NCI-H345 (cell line): Measurements from ENCODE around the gene JMJD7.

Source experiments
- DNase-seq: peaks from one replicate; lab custom pipeline; 2025; lab: John Stamatoyannopoulos, UW

JMJD7 gene

GRCh38 chr15:41847206-41847605 lies 19.3 kb downstream of the JMJD7 start:
- DNase-seq = no peak

DNA sequence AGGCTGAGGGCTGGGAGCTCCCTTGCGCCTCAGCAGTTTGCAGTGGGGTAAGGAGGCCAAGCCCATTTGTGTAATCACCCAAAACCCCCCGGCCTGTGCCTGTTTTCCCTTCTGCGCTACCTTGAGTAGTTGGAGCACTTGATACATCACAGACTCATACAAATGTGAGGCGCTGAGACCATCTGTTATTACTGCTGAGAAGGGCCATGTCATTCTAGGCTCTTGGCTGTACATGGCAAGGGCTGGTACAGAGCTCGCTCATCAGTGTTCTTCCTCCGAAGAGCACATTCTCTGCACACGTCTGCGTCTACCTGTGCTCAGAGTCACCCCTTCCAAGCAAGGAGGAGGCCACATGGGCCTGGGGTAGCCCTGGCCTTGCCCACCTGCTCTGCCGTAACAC lies 20.1 kb downstream of the JMJD7 start:
- DNase-seq = no peak

DNA sequence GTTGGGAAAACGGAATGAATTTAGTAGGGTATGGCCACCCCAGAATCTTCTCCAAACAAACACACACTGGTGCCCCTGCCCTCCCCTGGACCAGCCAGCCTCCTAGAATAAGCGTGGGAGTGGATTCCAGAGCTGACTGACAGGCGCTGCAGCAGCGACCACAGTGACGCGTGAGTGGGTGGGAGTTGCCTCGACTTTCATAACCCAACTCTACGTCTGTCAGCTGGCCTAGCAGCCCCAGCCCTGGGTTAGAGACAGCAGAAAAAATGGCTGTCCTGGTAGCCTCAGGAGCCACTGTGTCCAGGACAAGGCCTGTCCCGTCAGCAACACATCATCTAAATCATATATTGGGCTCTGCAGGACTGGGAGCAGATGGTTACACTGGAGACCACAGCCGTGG lies 20.7 kb downstream of the JMJD7 start:
- no peak for DNase-seq

GRCh38 chr15:41849204-41849603 lies 21.3 kb downstream of the JMJD7 start:
- DNase-seq = no peak

- DNase-seq = no peak
These were observed 22.0 kb downstream of the JMJD7 start for GRCh38 chr15:41849861-41850260.

- DNase-seq = no peak
These were observed 22.7 kb downstream of the JMJD7 start for GRCh38 chr15:41850482-41851166.

DNA sequence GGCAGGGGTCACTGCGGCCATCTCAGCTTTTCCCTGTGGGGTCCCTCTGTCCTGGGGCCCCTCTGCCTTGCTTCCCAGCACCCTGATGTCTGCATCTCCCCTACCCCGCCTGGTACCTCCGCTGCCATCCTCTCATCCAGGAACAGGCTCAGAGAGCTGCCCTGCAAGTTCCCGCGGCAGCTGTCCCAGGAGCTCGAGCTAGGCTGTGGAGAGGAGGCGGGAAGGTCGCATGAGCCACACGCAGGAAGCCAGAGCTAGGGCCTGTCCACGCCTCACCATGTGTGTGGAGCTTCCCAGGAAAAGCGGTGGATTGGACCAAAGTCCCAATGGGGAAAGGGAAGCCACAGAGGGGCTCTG lies 23.3 kb downstream of the JMJD7 start:
- no peak for DNase-seq

GRCh38 chr15:41851755-41852370 lies 24.0 kb downstream of the JMJD7 start:
- DNase-seq = no peak

GRCh38 chr15:41852736-41853590 lies 25.1 kb downstream of the JMJD7 start:
- DNase-seq = peak; percentile 10

- DNase-seq = no peak
These were observed 25.9 kb downstream of the JMJD7 start for GRCh38 chr15:41853831-41854230.

DNA sequence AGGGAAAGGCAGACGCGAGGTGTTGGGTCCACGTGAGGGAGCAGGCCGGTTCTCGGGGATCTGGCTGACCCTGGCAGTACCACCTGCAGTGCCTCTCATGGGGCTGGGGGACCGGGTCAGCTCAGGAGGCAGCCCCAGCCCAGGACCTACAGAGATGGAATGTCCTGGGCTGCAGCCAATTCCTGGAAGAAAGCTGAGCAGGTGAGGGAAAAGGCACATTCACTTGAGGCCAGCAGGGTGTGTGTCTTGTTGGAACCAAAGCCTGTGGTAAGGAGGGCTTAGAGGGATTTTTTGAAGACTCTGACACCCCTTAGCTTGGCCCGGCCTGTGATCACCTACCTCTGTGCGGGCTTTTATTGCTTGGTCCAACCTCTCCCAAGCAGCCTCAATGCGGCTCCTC lies 26.6 kb downstream of the JMJD7 start:
- no peak for DNase-seq

DNA sequence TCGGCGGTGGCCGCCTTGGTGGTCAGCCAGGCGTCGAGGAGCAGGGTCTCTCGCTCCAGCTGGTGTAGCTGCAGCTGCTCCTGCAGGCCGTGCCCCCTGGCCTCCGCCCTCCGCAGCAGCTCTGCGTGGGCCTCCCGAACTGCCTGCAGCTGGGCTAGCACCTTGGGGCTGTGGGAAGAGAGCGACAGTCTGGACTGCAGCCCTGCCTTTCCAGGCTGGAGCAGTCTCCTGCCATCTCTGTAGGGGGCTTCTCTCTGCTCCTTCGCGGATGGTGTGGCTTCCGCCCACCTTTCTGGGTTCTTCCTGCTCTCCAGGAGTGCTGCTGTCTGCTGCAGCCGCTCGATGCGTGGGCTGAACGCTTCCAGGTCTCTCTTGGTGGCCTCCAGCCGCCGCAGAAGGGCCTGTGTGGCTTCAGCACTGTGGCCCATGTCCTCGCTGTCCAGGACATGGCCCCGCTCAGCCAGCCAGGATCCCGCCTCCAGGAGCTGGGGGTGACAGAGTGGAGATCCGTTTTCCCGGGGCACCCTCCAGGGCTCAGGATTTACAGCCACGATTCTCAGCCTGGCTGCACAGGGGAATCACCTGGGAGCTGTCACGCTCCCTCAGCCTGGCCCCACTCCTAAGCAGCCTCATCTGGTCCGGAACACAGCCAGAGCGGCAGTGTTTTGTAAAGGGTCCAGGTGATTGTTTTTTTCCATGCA lies 27.5 kb downstream of the JMJD7 start:
- no peak for DNase-seq

GRCh38 chr15:41856262-41856661 lies 28.4 kb downstream of the JMJD7 start:
- DNase-seq = no peak

DNA sequence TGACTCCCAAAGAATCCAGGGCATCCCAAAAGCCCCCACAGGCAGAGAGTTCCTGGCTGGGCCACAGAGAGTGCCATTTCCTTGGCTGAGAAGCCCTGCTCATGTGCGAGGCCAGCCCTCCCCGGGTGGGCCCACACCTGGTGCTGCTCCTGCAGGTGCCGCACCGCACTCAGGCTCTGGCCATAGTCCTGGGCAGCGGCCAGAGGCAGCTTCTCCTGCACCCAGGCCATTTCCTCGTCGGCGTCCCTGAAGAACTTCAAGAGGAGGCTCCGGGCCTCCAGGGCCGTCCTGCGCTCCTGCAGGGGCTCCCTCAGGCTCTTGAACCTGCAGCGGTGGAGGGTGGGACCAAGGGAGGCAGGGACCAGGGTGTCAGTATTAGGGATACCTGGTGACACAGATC lies 28.8 kb downstream of the JMJD7 start:
- DNase-seq = no peak

DNA sequence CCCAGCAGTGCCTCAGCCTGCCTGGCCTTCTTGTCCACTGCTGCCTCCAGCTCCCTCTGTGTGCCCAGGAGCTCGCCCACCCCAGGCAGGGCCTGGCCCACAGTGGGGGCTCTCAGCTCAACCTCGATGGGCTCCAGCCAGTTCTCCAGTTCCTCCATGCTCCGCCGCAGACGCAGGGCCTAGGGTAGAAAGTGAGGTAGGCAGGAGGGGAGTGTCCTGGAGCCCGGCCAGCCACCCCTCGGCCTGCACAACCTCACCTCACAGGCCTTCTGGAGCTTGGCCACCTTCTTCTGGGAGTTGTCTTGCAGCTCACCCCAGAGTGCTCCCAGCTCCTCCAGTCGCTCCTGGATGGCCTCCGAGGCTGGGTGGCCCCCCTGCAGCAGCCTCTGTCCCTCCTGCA lies 29.4 kb downstream of the JMJD7 start:
- DNase-seq = no peak

GRCh38 chr15:41858756-41859155 lies 30.9 kb downstream of the JMJD7 start:
- DNase-seq = no peak

DNA sequence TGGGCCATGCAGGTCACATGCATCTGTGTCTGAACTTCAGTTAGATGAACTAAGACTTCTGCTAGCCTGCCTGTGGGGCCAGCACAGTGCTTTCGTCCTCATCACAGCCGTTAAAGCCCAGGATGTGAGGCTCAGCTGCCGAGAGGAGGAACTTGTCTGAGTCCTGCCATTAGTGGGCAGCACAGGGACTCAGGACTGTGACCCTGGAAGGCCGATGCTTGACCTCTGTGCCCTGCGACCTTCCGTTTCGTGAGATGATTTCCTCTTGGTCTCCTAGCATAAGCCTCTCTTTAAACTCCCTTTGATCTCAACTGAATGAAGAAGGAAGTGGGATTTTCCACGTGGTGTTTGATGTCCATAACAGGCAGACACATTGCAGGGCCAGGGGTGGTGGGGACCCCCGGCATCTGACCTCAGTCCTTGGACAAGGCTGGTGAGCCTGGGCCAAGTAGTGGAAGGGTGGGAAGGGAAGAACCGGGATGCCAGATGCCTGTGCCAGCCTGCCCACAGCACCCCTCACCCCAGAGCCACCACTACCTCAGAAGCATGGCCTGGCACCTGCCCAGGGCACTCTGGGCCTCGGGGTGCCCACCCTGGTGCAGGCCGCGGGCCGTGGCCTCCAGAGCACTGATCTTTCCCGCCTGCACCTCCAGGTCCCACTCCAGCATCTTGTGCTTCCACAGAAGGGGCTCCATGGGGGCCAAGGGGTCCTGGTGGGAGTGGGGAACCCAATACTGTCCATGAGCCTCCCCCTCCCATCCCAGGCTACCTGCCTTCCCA lies 32.3 kb downstream of the JMJD7 start:
- DNase-seq = no peak

DNA sequence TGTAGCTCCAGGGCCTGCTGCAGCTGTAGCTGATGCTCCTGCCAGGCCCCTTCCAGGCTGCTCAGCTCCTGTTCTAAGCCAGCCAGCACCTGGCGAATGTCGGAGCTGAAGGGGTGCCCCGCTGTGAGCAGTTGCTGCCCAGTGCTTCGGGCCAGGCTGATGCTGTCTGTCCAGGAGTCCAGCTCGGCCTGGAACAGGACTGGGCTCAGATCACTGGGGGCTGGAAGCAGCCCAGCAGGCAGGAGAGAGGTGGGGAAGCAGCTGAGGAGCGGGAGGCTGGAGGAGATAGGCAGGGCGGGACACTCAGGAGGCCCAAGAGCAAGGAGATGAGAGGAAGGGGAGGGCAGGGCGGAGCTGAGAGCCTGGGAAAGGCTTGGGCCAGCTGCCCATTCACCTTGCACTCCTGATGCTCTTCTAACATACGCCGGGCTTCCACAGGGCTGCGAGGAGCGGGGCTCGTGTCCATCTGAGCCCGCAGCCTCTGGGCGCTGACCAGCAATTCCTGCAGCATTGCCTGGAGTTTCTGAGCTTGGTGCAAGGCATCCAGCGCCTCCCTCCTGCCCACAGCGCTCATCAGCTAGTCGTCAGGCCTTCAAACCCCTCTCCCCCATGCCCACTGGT lies 34.0 kb downstream of the JMJD7 start:
- peak; percentile 10 for DNase-seq

DNA sequence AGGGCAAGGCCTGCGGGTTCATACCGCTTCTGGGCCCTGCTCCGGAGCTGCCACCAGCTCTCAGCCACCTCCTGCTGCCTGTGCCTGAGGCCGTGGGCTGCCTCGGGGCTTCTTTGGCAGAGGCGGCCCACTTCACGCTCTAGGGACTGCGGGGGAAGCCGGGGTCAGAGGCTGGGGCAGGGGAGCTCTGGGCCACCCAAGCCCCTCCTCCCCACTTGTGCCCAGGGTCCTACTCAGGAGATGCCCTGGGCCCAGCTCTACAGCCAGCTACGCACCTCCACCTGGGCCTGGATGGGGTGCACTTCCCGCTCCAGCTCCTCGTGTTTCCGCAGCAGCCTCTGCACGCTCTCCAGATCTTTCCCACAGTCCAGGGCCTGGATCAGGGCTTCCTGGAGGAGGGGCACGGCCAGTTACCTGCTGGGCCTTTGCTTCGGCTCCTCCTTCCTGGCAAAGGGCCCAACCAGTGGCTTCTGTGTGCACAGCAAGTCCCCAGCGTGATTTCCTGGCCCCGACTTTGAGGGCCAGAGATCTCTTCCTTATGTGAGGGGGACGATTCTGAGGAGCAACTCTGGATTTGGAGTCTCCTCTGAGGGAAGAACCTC lies 34.7 kb downstream of the JMJD7 start:
- peak; percentile 17 for DNase-seq

GRCh38 chr15:41865490-41866055 lies 37.7 kb downstream of the JMJD7 start:
- no peak for DNase-seq
